Hematopoietic multipotent progenitor cell treated with erythropoietin and hydrocortisone succinate and interleukin-3 and kit ligand, for 15 days (in vitro differentiated cells): ENCODE data around the gene MSI2.

Experiments
- DNase-seq: peaks from one replicate; pipeline ENCODE4 v3.0.0-alpha.2; 2015; ENCODE audit warnings: low spot score

Gene MSI2

DNA sequence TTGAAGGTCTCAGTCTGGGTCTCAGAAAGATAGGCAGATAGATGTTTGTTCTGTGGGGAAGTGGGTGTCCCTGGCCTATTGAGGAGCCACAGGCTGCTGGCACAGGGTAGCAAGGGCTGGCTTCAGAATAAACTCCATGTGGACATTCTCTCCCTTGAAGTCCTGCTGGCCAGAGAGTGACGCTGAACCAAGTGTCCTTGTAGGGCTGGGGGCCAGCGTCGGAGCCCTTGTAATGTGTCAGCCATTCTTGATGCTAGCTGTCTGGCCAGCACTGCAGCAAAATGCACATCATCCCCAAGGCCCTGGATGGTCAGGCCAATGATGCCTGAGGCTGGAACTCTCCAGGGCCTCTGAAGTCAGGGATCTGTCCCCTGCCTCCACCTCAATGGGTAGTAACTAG, 385.4 kb downstream of the MSI2 start:
- DNase-seq = no peak

GRCh38 chr17:57643062-57643461, 386.7 kb downstream of the MSI2 start:
- DNase-seq = no peak

- DNase-seq = no peak
These were observed 388.0 kb downstream of the MSI2 start for GRCh38 chr17:57644326-57644725.

DNA sequence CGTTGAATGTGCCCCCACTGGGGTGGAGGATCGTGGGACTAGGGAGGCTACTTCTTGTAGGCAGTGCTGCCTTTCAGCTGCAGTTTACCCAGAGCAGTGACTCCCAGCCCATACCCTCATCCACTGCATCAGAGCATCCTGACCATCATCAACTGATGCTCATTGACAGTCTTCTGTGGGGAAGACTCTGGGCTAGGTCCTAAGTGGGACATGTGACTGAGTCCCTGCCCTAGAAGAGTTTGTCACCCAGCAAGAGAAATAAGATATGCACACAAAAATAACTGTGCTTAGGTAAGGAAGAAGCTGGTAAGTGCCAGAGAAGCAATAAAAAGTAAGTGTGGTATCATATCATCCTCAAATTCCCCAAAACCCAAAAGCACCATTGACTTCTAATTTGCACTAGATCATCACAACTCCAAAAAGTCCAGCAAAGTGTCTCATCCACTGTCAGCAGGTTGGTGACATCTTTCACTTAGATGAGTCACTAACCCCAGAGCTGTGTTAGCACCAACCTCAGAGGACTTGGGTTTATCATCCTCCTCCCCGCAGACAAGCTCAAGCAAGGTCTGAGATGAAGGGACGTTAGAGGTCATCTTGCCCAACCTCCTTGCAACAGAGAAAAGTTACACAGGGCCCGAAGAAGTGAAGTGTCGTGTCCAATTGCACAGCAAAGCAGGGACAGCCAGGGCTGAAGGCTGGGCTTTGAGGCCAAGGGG, 389.8 kb downstream of the MSI2 start:
- no peak for DNase-seq

DNA sequence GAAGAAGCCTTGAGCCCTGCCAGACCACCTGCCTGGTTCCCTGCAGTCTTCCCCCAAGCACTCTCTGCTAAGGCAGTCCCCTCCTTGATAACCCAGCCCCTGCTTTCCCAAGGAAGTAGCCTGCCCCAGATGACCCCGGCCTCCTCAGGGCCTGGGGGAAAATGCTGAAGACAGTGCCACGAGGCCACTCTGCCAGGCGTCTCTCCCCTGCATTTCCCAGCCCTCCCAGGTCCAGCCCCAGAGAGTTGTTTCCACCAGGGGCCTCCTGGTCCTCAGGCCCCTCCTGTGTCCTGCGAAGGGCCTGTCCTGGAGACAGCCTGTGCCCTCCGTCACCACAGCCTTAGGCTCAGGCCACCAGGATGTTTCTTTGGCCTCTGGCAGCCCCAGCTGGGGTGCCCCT, 392.4 kb downstream of the MSI2 start:
- DNase-seq = no peak

- DNase-seq = no peak
These were observed 392.9 kb downstream of the MSI2 start for GRCh38 chr17:57649191-57649590.

DNA sequence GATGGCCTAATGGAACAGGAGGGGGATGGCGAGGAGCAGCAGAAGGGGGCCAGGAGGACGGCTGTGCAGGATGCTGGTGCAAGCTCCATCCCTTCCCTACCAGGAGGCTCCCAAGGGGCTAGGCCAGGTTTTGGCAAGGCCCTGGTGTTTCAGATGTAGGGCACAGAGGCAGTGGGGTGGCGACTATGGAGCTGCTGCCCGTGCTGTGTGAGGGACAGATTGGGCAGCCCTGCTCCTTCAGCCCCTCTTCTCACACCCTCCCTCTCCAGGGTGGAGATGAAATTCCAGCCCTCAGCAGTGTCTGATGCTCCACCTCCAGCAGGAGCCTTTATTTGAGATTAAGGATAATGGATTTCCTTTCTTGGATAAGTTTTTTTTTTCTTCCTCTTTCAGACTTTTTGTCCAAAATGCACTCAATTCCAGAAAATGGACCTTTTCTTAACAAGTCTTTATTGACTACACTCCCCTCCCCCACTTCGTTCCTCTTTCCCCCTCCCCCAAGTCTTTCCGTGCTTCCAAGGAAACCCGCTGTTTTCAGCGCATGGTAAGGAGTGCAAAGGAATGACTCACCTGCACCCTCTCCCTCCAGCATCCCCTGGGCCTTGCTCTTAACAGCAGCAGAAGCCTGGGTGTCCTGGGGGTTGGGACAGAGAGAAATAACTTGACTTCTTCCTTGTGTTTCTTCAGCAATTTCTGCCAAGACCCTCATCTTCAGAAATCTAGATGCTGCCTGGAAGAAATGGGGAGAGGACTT, 393.6 kb downstream of the MSI2 start:
- no peak for DNase-seq

DNA sequence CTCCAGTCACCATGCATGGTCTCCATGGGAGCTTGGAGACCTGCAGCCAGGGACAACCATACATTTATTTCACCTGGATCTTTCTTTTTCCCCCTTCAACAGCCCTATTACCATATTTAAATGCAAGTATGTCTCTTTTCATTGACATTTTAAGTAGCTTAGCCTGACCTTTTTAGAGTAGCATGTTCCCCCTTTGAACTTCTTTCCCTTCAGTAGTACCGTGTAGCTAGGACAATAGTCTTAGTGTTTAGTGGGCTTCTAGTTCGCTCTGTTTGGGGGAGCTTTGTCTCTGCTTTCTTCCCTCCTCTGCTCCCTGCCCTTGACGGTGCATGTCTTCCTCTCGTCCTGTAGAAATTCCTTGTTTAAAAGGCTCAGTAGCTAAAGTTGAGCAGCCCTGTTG, 394.2 kb downstream of the MSI2 start:
- no peak for DNase-seq

- DNase-seq = no peak
These were observed 395.1 kb downstream of the MSI2 start for GRCh38 chr17:57651451-57651850.

DNA sequence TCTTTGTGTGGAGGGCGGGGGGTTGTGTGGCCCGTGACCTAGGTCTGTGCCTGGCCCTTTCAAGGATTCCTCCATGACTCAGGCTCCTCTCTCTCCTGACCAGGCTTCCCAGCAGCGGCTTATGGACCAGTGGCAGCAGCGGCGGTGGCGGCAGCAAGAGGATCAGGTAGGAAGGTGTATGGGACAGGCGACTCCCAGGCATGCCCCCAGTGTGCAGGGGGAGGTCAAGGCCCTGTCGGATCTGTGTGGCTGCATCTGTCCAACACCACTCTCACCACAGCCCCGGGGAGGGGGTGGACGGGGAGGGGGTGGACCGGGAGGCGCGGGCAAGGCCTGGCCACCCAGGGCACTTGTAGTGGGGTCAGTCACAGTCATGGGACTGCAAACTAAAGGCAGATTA, 395.7 kb downstream of the MSI2 start:
- DNase-seq = no peak

- no peak for DNase-seq
These were observed 396.5 kb downstream of the MSI2 start for GRCh38 chr17:57652811-57653210.

DNA sequence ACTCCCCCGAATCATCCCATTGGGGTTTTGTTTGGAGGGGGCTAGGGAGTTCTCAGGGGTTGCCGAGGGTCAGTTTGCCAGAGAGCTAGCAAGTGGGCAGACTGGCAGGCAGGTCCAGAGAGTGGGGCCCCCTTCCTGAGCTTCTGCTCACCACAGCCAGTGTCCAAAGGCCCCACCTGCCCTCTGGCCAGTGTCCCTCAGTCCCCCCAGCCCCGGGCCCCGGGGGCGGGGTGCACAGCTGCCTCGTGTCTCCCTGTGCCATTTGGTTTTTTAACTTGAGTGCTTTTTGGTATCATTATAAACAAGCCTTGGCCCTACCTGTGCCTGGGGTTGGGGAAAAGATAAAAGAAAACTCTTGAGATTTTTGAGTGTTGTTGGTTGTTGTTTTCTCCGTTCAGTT, 397.0 kb downstream of the MSI2 start:
- DNase-seq = no peak

DNA sequence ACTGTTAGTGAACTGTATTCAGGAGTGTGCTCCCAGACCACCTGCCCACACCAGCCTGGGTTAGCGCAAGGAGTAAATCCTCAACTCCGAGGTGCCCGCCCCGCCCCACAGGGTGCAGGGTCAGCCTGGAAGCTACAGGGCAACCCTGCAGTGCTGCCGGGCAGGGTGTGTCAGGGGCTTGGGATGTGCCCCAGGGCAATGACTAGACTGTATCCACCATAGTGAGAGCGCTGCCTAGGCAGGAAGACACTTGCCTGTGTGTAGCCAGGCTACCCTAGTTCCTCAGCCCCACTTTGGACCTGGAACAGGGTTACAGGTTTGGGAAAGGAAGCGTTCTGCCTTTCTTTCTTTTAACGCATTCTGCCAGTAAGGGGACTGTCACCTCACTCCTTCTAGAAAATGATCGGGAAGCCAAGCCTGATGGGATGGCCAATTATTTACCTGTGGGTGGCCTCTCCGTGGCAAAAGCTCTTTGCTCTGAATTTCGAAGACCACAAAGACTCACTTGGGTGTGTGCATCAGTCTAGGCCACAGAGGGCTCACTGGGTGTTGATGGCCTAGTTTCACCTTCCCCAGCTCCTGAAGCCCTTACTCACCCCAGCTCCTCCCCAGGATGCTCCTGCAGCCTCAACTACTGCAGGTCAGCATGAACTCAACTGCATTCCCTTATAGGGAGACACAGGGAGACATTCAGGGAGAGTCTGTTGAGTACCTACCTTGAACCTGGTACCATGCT, 397.9 kb downstream of the MSI2 start:
- DNase-seq = no peak

DNA sequence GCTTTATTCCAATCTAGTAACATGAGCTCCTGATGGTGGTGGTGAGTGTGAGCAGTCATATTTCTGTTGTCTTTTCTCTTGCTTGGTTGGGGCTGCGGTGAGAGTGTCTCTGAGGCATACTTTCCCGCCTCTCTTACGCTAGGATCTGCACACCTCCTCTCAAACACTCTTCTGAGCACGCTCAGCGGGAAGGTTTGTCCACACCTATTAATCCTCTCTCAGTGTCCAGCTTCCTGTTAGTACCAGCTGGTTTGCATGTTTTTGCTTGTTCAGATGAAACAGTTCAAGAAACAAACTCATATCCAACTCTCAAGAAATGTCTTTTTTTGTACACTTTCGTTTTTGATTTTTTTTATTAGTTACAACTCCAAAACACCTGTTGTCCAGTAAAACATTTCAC, 399.2 kb downstream of the MSI2 start:
- DNase-seq = no peak

DNA sequence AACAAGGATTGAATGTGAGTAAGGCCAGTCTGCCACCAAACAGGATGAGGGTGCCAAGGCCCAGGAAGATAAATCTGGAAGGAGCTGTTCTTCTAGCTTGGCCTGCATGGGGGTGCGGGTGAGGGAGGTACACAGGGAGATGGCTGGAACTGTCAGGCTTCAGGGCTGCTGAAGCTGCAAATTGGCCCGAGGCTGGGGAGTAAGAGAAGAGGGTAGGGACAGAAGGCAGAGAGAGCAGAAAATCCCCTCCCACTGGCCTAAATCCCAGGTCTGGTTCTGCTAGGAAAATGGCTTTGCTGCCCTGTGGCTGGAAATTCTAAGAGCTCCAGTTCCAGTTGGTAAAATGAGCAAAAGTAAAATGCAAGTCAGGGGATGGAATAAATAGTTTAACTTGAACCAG, 400.9 kb downstream of the MSI2 start:
- DNase-seq = no peak

DNA sequence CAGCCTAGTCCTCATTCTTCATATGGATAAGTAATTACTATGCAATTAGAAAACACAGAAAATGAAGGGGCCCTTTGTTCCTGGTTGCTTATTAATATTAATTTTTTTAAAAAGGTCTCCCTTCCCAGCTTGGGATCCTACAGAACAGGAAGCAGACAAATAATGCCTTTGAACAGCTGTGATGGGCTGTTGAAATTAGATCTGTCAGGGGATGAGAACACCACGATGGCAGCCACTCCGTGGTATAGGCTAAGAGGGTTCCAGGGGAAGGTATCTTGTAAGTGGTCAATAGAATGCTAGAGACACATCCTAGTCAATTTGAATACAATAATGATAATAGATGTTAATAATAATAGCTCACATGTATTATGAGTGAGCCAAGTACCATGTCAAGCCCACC, 405.7 kb downstream of the MSI2 start:
- DNase-seq = no peak

DNA sequence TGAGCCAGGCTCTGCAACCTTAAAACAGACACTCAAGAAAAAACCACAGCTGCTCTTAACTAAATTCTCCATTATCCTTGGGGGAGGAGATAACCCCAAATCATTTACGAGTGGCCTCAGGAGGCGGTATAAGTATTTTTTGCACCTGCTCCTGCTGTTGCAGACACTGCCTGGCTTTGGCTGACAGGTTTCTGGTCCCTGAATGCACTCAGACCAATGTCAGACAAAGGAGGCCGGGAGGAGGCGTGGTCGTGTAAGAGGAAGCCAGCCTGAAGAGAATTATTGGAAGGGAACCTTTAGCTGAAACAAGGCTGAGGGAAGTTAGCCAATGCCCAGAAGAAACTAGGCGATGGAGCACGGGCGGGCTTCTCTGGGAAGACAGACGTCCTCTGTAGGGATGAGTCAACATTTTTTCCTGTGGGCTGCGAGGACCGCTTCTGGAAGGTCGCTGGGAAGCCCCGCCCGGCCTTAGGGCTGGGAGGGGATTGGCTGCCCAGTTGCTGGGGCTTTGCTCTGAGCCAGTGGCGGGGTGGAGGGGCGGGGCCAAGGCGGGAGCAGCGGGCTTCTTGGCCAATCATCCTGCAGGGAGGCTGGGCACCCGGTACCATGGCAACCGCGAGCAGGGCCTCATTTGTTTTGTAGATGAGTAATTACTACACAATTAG, 406.5 kb downstream of the MSI2 start:
- DNase-seq = peak; percentile 46

- no peak for DNase-seq
These were observed 407.2 kb downstream of the MSI2 start for GRCh38 chr17:57663326-57664070.

GRCh38 chr17:57665128-57665527, 408.8 kb downstream of the MSI2 start:
- DNase-seq = no peak

GRCh38 chr17:57665696-57666095, 409.4 kb downstream of the MSI2 start:
- no peak for DNase-seq

DNA sequence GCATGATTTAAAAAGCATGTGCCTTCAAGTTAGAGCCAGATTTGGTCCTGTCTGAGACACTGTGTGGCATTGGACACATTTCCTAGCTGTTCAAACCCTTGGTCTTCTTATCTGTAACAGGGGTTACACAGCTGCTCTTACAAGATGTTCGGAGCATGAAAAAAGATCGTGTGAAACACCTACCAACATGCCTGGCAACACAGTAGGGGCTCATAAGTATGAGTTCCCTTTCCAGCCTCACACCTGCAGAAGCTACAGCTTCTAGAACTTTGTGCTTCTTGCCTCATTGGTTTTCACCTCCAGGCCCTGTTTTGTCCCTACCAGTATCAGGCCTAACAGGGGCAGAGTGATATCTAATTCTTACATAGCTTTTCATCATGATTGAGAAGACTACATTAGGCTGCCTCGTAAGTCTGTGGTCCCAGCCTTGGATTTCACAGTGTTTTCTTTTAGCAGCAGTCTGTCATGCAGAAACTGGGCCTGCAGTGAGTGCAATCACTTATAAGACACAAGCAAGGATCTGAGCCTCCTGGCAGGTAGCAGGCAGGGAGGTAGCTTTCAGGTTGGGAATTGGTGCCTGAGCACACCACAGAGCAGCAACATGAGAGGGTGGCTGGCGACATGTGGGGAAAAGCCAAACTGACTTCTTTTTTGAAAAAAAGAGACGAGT, 410.0 kb downstream of the MSI2 start:
- no peak for DNase-seq
